Smooth muscle cell of the coronary artery (primary cell): Measurements from ENCODE around the gene HOXA10. TPM values are rescaled to one million over a fixed set of nuclear protein-coding genes. Genes with fewer than 3 reads are reported as not detected.

Experiments
- total RNA-seq: library from RNA; depleted of rRNA; stranded (reverse); fragments of >200 nt; gene quantifications from 2 replicates; pipeline ENCODE4 v1.2.3, GENCODE V29; 2014; ENCODE audit warnings: low replicate concordance

The HOXA10 gene
- not detected in 2 replicates for total RNA-seq

DNA sequence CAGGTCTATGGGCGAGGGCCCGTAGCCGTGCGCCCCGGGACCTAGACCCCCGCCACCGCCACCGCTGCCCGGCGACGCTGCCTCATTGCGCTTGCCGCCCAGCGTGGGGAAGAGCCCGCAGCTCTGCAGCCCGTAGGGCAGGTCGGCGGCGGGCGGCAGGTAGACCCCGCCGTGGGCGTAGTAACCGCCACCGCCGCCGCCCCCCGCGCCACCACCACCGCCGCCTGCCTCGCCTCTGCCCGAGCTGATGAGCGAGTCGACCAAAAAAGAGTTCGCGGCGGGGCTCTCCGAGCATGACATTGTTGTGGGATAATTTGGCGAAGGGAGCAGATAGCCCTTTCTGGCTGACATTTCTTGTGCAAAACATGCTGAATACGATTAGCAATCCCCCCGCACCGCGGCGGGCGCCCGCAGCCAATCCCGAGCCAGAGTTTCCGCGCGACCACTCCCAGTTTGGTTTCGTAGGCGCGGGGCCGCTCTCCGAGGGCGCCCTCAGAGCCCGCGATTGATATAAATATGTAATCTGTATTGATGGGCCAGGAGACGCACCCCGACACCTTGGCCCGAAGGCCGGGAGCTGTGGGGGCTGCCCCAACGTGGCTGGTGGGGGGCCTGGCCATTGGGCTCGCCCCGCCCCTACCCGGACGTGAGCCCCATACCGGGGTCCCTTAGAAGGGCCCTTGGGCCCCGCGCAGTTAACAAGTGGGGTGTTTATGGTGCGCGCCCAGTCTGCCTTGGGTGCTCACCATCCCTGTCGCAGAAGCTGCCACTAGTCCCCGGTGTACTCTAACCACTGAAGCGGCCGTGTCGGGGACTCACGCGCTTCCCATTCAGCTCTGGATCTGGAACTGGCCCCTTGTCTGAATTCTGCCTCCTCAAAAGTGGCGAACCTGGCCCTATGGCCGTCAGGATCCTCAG lies at the start of gene HOXA10:
Gene HOXA10, minus strand, starts transcription at position 365 of the 918 bp plus-strand sequence. Its CDS starts 14 bp downstream, at position 351.

DNA sequence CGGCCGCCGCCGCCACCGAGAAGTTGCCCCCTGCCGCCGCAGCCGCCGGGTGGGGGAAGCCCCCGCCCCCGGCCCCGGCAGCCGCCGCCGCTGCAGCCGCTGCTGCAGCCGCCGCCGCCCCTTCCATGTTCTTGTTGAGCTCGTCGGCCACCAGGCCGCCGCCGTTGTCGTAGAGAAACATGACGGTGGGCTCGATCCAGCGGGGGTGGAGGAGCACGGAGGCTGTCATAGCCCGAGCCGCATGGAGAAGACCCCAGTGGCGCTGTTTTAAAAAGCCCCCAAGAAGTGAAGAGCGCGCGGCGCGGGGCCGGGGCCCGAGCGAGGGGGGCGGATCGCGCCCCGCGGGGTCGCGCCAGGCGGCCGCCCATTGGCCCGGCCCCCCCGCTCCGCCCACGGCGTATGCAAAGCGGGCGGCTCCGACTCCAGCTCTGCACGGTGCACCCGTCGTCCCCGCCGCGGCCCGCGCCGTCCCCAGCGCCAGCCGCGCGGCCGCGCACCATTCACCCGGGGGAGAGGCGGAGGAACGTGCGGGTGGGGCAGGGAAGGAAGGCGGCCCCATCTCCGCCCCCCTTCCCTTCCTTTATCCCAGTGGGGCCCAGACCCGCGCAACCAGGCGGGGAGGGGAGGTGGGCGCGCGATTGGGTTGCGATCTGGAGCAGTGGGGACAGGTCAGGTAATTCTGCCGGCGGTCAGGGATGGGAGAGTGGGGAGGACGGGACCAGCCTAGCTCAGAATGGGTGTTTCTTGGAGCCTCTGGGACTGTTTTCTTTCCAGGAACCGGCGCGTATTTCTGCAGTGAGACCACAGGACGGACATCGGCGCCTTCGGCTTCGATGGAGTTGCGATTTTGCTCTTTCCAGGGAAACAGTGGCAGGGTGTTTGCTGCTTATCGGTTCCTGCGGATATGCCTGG lies 26.0 kb upstream of the HOXA10 start, which contains the start of gene HOXA13:
Gene HOXA13, minus strand, starts transcription at position 243 of the 912 bp plus-strand sequence. Its CDS starts 14 bp downstream, at position 229.

DNA sequence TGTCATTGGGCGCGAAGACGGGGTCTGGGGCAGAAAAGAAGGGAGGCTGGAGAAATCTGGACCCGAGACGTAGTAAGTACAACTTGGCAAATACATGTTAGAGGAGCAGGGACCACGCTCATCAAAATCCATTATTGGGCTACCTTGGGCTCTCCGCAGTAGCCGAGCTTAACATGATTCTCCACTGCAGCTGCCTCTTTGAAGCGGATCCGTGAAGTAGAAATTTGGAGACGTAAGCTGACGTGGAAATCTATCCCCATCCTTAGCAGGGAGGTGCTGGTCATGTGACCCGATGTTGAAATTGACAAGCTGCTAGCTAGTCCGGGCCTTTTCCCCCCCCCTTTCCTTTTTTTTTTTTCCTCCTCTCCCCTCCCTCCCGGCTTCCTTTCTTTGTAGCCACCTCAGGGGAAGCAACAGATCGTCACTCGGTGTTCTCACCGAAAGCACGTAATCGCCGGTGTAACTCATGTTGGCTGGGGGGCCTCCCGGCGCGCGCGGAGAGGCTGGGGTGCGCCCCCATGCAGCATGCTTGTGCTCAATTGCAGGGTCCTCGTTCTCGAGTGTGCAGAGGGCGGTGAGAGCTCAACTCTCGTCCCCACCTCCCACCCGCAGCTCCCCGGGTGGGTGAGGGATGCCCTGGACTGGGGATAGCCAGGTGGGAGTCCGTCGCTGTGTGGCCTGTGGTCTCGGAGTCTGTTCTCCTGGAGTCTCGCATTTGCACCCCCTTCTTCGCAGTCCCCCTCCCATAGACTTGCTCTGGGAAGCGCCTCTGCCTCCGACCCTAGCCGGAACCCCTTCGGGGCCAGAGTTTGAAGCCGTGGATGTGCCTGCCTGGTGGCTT lies 11.1 kb upstream of the HOXA10 start, which contains the start of gene HOXA11:
Gene HOXA11, minus strand, starts transcription at position 220 of the 841 bp plus-strand sequence. Its CDS starts 88 bp downstream, at position 132.

DNA sequence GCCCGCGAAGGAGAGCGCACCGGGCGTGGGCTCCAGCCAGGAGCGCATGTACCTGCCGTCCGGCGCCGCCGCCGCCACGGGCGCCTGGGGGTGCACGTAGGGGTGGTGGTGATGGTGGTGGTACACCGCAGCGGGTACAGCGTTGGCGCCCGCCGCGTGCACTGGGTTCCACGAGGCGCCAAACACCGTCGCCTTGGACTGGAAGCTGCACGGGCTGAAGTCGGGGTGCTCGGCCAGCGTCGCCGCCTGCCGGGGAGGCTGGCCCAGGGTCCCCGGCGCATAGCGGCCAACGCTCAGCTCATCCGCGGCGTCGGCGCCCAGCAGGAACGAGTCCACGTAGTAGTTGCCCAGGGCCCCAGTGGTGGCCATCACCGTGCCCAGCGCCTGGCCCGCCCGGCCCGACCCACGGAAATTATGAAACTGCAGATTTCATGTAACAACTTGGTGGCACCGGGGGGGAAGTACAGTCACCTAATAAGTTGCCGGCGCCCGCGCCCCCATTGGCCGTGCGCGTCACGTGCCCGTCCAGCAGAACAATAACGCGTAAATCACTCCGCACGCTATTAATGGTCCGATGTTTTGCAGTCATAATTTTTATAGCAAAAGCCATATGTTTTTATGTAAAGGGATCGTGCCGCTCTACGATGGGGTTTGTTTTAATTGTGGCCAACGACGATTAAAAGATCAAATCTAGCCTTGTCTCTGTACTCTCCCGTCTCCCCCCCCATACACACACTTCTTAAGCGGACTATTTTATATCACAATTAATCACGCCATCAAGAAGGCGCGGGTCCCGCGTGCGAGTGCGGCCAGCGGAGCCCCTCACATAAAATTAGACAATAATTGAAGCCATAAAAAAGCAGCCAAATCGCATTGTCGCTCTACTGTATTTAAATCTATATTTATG lies 8.8 kb downstream of the HOXA10 start, which contains the start of gene HOXA9:
Gene HOXA9, minus strand, starts transcription at position 449 of the 907 bp plus-strand sequence. Its CDS starts 80 bp downstream, at position 369.

DNA sequence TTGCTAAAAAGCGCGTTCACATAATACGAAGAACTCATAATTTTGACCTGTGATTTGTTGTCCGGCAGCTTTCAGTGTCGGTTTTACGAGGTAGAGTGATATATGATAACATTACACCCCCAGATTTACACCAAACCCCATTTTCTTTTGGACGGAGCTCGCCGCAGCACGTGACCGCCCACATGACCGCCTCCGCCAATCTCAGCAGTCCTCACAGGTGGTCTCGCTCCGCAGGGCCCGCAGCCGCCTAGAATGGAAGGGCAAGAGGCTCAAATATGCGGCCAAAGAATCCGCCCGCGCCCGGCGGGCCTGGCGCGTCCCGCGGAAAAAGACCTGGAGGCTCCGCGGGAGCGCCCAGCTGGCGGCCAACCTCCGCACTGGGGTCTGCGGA lies 17.6 kb downstream of the HOXA10 start, which contains the start of gene HOXA7:
Gene HOXA7, minus strand, starts transcription at position 168 of the 391 bp plus-strand sequence. Its CDS starts 130 bp downstream, at position 38.

DNA sequence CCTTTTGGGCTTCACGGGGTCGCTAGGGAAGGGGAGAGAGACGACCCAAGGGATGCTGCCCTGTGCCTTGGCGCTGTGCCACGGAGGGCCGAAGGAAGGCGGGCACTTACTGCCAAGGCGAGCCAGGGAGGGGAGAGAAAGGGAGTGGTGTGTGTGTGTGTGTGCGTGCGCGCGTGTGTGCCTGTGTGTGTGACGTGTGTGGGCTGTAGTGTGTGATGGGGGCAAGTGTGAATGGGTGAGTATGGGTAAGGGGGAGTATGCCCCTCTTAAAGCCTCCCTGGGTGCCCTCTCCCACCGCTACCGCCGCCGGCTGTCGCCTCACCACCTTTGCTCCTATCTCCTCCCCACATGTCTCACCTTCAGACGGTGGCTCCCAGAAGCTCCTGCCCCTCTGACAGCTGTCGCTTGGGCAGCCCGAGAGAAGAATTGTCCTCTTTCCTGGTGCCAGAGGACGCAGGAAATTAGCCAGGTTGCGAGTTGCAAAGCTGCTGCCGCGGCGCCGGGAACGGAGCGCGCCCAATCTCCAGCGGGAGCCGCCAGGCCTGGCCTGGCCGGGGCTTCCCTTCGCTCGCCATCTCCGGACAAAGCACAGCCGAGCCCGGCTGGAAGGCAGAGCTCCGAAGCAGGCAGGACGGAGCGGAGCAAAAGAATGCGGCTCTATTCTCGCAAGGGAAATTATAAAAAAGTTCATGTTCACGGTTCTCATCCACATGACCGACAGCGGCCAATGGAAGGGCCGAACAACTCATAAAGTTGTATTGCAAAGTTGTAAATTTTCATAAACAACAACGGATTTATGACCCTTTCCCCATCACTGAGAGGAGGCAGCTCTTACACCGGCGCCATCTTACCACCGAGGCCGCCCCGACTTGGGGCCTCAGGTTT lies 21.9 kb downstream of the HOXA10 start, which contains the start of gene HOXA3:
Gene HOXA3, minus strand, starts transcription at position 653 of the 885 bp plus-strand sequence. CDS start 41,943 bp downstream, outside the sequence.

DNA sequence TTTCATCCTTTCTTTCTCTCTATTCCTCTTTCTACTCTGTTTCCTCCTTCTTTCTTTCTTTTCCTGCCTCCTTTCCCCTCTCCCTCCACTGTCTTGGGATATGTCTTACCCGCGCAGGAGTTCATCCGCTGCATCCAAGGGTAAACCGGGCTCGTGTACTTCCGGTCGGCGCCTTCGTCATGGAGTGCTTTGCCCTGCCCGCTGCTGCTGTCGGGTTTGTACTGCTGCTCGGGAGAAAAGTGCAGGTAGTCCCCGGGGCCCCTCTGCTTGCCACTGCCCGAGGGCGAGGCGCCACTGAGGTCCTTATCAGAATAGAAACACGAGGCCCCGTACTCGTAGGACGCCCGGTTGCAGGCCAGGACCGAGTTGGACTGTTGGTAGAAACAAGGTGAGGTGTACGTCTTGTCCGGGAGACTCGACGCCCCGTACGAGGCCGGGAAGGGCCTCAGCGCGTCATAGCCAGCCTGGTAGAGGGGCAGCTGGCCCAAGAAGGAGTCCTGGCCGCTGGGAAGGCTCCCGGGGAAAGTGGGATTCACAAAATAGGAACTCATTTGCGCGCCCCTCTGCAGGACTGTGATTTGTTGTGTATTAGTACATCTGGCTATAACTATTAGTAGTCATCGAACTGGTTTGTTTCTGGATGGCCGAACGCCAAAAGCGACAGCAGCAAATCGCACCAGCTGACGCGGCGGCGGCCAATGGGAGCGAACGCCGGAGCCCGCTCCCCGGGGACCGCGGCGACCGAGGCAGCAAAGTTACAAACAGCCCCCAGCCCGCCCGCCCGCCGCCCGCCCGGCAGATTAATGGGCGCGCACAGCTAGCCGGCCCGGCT lies 26.7 kb downstream of the HOXA10 start, which contains the start of gene HOXA6:
Gene HOXA6, minus strand, starts transcription at position 576 of the 832 bp plus-strand sequence. Its CDS starts 25 bp downstream, at position 551.

DNA sequence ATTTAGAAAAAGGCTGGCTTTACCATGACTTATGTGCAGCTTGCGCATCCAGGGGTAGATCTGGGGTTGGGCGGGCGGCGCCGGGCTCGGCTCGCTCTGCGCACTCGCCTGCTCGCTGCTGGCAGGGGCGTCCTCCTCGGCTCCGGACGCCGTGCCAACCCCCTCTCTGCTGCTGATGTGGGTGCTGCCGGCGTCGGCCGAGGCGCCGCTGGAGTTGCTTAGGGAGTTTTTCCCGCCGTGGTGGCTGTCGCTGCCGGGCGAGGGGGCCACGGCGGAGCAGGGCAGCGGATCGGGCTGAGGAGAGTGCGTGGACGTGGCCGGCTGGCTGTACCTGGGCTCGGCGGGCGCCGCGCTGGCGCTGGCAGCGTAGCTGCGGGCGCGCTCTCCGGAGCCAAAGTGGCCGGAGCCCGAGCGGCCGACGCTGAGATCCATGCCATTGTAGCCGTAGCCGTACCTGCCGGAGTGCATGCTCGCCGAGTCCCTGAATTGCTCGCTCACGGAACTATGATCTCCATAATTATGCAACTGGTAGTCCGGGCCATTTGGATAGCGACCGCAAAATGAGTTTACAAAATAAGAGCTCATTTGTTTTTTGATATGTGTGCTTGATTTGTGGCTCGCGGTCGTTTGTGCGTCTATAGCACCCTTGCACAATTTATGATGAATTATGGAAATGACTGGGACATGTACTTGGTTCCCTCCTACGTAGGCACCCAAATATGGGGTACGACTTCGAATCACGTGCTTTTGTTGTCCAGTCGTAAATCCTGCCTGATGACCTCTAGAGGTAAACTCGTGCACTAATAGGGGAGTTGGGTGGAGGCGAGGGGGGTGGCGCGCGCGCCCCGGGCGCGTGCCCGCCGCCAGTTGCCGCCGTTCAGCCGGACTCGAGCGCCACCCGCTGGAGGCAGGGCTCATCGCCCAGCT lies 30.8 kb downstream of the HOXA10 start, which contains the start of gene HOXA5:
Gene HOXA5, minus strand, starts transcription at position 659 of the 927 bp plus-strand sequence. Its CDS starts 74 bp downstream, at position 585.

DNA sequence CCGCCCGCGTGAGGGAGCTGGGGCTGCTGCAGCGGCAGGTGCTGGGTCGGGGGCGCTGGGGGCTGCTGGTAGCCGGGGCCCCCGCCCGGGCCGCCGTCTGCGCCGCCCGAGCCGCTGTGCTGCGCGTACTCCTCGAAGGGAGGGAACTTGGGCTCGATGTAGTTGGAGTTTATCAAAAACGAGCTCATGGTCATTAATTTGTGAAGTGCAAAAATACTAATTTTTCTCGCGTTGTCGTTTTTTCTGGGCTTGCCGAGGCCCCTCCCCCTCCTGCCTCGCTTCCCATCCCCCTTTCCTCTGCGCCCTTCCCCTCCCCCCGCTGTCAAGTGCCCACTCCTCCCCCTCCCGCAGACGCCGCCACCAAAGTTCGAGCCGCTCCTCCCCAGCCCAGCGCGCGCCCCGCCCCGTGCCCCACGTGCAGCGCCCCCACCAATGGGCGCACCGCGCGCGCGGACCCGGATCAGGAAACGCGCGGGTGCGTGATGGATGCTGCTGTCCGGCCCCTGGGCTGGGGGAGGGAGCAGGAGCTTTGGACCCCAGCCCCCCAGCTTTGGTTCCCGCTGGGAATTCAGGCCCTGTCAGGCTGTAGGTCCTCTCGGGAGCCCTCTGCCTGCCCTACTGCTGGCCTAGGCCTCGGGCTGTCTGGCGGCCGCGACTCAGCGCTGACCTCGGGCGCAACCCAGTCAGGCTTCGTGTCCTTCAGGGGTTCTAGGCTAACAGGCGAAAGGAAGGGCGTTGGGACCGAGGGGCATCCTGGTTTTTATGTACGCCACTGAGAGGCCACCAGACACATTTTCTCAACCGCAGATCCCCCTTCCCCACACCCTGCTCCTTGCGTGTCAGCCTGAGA lies 43.4 kb downstream of the HOXA10 start, which contains the start of gene HOXA4:
Gene HOXA4, minus strand, starts transcription at position 218 of the 850 bp plus-strand sequence. Its CDS starts 24 bp downstream, at position 194.

Other genes with a start within 250 kb of the HOXA10 start
- gene HOXA1, start 78.3 kb downstream of the HOXA10 start, total RNA-seq: not detected in 2 replicates
- not detected in 2 replicates for gene HOXA2, start 71.6 kb downstream of the HOXA10 start, total RNA-seq
- not detected in 2 replicates for gene HOXA4, start 43.6 kb downstream of the HOXA10 start, total RNA-seq
- not detected in 2 replicates for gene HOXA5, start 30.6 kb downstream of the HOXA10 start, total RNA-seq
- gene HOXA6, start 26.5 kb downstream of the HOXA10 start, total RNA-seq: not detected in 2 replicates
- not detected in 2 replicates for gene HOXA3, start 21.7 kb downstream of the HOXA10 start, total RNA-seq
- not detected in 2 replicates for gene HOXA7, start 17.6 kb downstream of the HOXA10 start, total RNA-seq
- not detected in 2 replicates for gene HOXA9, start 8.8 kb downstream of the HOXA10 start, total RNA-seq
- gene HOXA11, start 10.9 kb upstream of the HOXA10 start, total RNA-seq: not detected in 2 replicates
- not detected in 2 replicates for gene HOXA13, start 25.8 kb upstream of the HOXA10 start, total RNA-seq
- gene EVX1, start 68.5 kb upstream of the HOXA10 start, total RNA-seq: not detected in 2 replicates